ENCODE measurements around the gene DYNLL1. TPM values are rescaled to one million over a fixed set of nuclear protein-coding genes. Genes with fewer than 3 reads are reported as not detected.

The DYNLL1 gene
- total RNA-seq, 4 donors from 2014 or later = 142 to 209 (median 175) TPM

- no peak for ATAC-seq (ENCODE audit: low FRiP score)
- no peak for DNase-seq (ENCODE audit: low spot score)
- TF ChIP-seq CTCF (IDR thresholded peaks at IDR 0.05) = no peak
These were observed 46.3 kb downstream of the DYNLL1 start for GRCh38 chr12:120542166-120542565.

GRCh38 chr12:120544691-120545090, 48.8 kb downstream of the DYNLL1 start:
- DNase-seq (ENCODE audit: low spot score) (no peak), ATAC-seq (ENCODE audit: low FRiP score) (no peak)
- TF ChIP-seq CTCF (IDR thresholded peaks at IDR 0.05) = no peak

GRCh38 chr12:120546050-120546386, 50.1 kb downstream of the DYNLL1 start:
- ATAC-seq (ENCODE audit: low FRiP score) = no peak
- no peak for TF ChIP-seq CTCF (IDR thresholded peaks at IDR 0.05)
- DNase-seq (ENCODE audit: low spot score) = no peak

Small RNA genes lying within 50 kb of the gene (small RNA-seq; reads per million reads assigned to genes)
- not detected for gene RF00019

Other genes starting within 250 kb of the DYNLL1 start
- gene PXN, start 230.4 kb upstream of the DYNLL1 start, total RNA-seq = 100 to 1,000 TPM in 1 of 4 donors, 10 to 100 TPM in 3; 40.0 to 151 (median 73.1) TPM
- gene RNU4-2, start 204.2 kb upstream of the DYNLL1 start, total RNA-seq = under 1 TPM; under 0.01 TPM
- under 1 TPM in 2 of 4 donors, not detected in 2; under 0.01 TPM for gene RNU4-1, start 202.9 kb upstream of the DYNLL1 start, total RNA-seq
- 1 to 10 TPM in 3 of 4 donors, not detected in 1; 1.3 to 2.4 (median 1.4) TPM for gene SIRT4, start 193.8 kb upstream of the DYNLL1 start, total RNA-seq
- gene PLA2G1B, start 168.3 kb upstream of the DYNLL1 start, total RNA-seq = not detected
- gene MSI1, start 126.9 kb upstream of the DYNLL1 start, total RNA-seq = 1 to 10 TPM in 1 of 4 donors, under 1 TPM in 2, not detected in 1; 0.13 to 2.0 (median 0.37) TPM
- 100 to 1,000 TPM; 374 to 751 (median 529) TPM for gene COX6A1, start 58.0 kb upstream of the DYNLL1 start, total RNA-seq
- gene TRIAP1, start 49.7 kb upstream of the DYNLL1 start, total RNA-seq = 10 to 100 TPM; 11.3 to 21.6 (median 16.2) TPM
- 10 to 100 TPM; 22.8 to 30.7 (median 24.2) TPM for gene GATC, start 49.7 kb upstream of the DYNLL1 start, total RNA-seq
- 10 to 100 TPM; 62.3 to 88.7 (median 71.4) TPM for gene SRSF9, start 26.4 kb upstream of the DYNLL1 start, total RNA-seq
- gene COQ5, start 33.0 kb downstream of the DYNLL1 start, total RNA-seq = 10 to 100 TPM; 14.4 to 31.2 (median 25.4) TPM
- 100 to 1,000 TPM; 124 to 217 (median 167) TPM for gene RNF10, start 38.2 kb downstream of the DYNLL1 start, total RNA-seq
- gene POP5, start 85.3 kb downstream of the DYNLL1 start, total RNA-seq = 10 to 100 TPM; 20.9 to 44.6 (median 34.3) TPM
- 10 to 100 TPM in 2 of 4 donors, 1 to 10 TPM in 2; 2.1 to 14.7 (median 6.6) TPM for gene CABP1, start 144.5 kb downstream of the DYNLL1 start, total RNA-seq
- gene MLEC, start 191.0 kb downstream of the DYNLL1 start, total RNA-seq = 100 to 1,000 TPM in 1 of 4 donors, 10 to 100 TPM in 3; 84.8 to 121 (median 91.7) TPM
- gene UNC119B, start 214.3 kb downstream of the DYNLL1 start, total RNA-seq = 10 to 100 TPM; 19.6 to 38.1 (median 21.8) TPM
- gene ACADS, start 229.7 kb downstream of the DYNLL1 start, total RNA-seq = 100 to 1,000 TPM in 2 of 4 donors, 10 to 100 TPM in 2; 57.4 to 147 (median 97.9) TPM

Data from omental fat pad (tissue), 4 donors.